Measurements from ENCODE around the gene FAM181A. TPM values are rescaled to one million over a fixed set of nuclear protein-coding genes. Genes with fewer than 3 reads are reported as not detected.

FAM181A gene
- total RNA-seq, 1 donor from 2014 or later: not detected

GRCh38 chr14:93977171-93977570 lies 50.0 kb downstream of the FAM181A start:
- no peak for DNase-seq (ENCODE audit: low spot score)
- H3K4me3 Mint-ChIP-seq (ENCODE audit: low read depth): peak overlapping the region; percentile 83
- peaks cover 42% of the 10 kb centered on the region for H3K36me3 Mint-ChIP-seq (ENCODE audit: low read depth)
- peaks cover 8% of the 10 kb centered on the region for H3K9me3 Mint-ChIP-seq
- H3K4me1 Mint-ChIP-seq (ENCODE audit: low read depth): peaks cover 82% of the 10 kb centered on the region
- intact Hi-C loops (cut with micrococcal nuclease): loop anchor here (5.0 to 10.0 kb wide), 4 partner anchors 418 to 1545 kb away; partner anchors contain the start of gene ITPK1
- no peaks in the 10 kb centered on the region for H3K27me3 Mint-ChIP-seq (ENCODE audit: low read depth)
- H3K27ac Mint-ChIP-seq: peak overlapping the region; percentile 100

DNA sequence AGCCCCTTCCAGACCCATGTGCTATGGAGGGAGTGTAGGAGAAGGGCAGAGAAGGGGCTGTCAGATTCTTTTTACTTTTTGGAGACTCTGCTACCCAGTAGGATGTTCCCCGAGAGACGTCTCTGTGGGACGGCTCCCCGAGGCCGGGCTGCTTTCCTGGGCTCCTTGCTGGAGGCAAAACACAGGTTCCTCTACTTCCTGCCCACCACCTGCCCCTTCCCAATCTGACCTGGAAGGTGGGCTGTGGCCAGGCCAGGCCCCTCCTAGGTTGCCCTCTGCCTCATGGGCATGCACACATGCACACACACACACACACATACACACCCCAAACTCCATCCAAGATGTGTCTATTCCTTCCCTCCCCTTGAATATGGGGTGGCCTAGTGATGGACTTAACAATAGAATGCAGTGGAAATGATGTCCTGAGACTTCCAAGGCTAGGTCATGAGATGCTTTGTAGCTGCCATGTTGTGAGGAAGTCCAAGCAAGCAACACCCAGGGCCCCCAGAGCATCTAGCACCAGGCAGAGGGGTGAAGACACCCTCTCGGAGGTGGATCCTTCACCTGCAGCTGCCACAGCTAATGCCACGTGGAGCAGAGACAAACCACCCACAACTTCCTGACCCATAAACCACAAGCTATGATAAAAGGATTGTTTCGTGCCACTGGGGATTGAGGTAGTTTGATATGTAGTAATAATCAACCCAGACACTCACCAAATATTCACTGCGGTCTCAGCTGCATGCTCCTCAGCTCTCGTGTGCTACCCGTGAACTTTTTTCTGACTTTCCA lies 50.8 kb downstream of the FAM181A start:
- H3K27me3 Mint-ChIP-seq (ENCODE audit: low read depth): no peaks in the 10 kb centered on the region
- intact Hi-C loops (cut with micrococcal nuclease): loop anchor here (1.0 to 10.0 kb wide), 5 partner anchors 43 to 1544 kb away; partner anchors contain the start of gene ITPK1
- peaks cover 8% of the 10 kb centered on the region for H3K9me3 Mint-ChIP-seq
- H3K27ac Mint-ChIP-seq: peak overlapping the region; percentile 100
- peak overlapping the region; percentile 18 for H3K4me3 Mint-ChIP-seq (ENCODE audit: low read depth)
- H3K4me1 Mint-ChIP-seq (ENCODE audit: low read depth): peaks cover 75% of the 10 kb centered on the region
- DNase-seq (ENCODE audit: low spot score): peak; percentile 83
- H3K36me3 Mint-ChIP-seq (ENCODE audit: low read depth): peaks cover 36% of the 10 kb centered on the region

DNA sequence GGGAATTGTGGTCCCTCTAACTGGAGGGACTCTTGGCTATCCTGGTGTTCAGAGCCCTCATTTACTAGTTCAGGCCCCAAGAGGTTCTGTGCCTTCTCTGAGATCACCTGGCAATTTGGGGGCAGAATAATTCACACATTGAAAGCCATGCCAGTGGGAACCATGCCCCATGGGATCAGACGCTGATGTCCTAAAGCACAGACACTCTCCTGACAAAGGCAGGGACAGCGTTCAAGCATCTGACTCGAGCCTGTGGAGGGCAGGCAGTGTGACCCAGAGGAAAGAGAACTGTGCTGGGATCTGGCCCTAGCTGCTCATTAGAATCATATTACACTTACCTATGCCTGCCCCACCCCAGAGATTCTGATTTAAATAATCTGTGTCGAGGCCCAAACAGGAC lies 51.6 kb downstream of the FAM181A start:
- intact Hi-C loops (cut with micrococcal nuclease): loop anchor here (1.0 to 10.0 kb wide), 5 partner anchors 43 to 1544 kb away; partner anchors contain the start of gene ITPK1
- no peak for DNase-seq (ENCODE audit: low spot score)
- Mint-ChIP-seq H3K4me3 (ENCODE audit: low read depth) (no peak overlapping the region), H3K27ac (peak overlapping the region; percentile 100), H3K27me3 (ENCODE audit: low read depth) (no peaks in the 10 kb centered on the region), H3K4me1 (ENCODE audit: low read depth) (peaks cover 68% of the 10 kb centered on the region), H3K9me3 (peaks cover 8% of the 10 kb centered on the region), H3K36me3 (ENCODE audit: low read depth) (peaks cover 32% of the 10 kb centered on the region)

Other genes with a start within 250 kb of the FAM181A start
- not detected in 2 replicates for gene PRIMA1, start 138.9 kb upstream of the FAM181A start, total RNA-seq
- 19.8 TPM in 2 replicates for gene ASB2, start 49.2 kb downstream of the FAM181A start, total RNA-seq
- gene CCDC197, start 70.0 kb downstream of the FAM181A start, total RNA-seq: 0.11 TPM in 1 of 2 replicates, not detected in the other
- 2.1 and 2.3 TPM in 2 replicates for gene OTUB2, start 99.0 kb downstream of the FAM181A start, total RNA-seq
- 276 and 277 TPM in 2 replicates for gene DDX24, start 153.9 kb downstream of the FAM181A start, total RNA-seq
- 27.7 and 31.2 TPM in 2 replicates for gene IFI27L1, start 154.0 kb downstream of the FAM181A start, total RNA-seq
- 2.1 and 5.2 TPM in 2 replicates for gene IFI27, start 183.4 kb downstream of the FAM181A start, total RNA-seq
- 47.4 and 48.8 TPM in 2 replicates for gene IFI27L2, start 202.3 kb downstream of the FAM181A start, total RNA-seq
- gene PPP4R4, start 247.0 kb downstream of the FAM181A start, total RNA-seq: 1.2 and 1.8 TPM in 2 replicates